ENCODE data around the gene PPP1R17. TPM values are rescaled to one million over a fixed set of nuclear protein-coding genes. Genes with fewer than 3 reads are reported as not detected.

The PPP1R17 gene
- total RNA-seq, 2 experiments from 2014 or later: not detected

GRCh38 chr7:31669461-31669860 lies 17.6 kb upstream of the PPP1R17 start:
- H3K4me2 ChIP-seq (ENCODE audit: low read length): no peak overlapping the region
- no peak overlapping the region for H3K4me3 ChIP-seq (ENCODE audit: low read depth, low read length, poor library complexity, severe bottlenecking)
- no peak overlapping the region for H2AFZ ChIP-seq (ENCODE audit: low read length)
- TF ChIP-seq EZH2phosphoT487 (IDR thresholded peaks at IDR 0.05; ENCODE audit: borderline replicate concordance, low read depth, low read length): no peak
- TF ChIP-seq CTCF (conservative IDR thresholded peaks at IDR 0.05; ENCODE audit: low read length): no peak
- no peaks in the 10 kb centered on the region for H3K36me3 ChIP-seq (ENCODE audit: insufficient read depth, low read length)
- no peak overlapping the region for H3K27ac ChIP-seq (ENCODE audit: low read depth, low read length, poor library complexity, severe bottlenecking)
- no peaks in the 10 kb centered on the region for H4K20me1 ChIP-seq (ENCODE audit: insufficient read depth, low read length)
- H3K9me3 ChIP-seq (ENCODE audit: low read length): no peaks in the 10 kb centered on the region
- BruUV-seq (replicated peaks): no TSS peak
- CTCF ChIA-PET (ENCODE audit: unreplicated experiment): no interaction called here
- no peaks in the 10 kb centered on the region for H3K9me2 ChIP-seq (ENCODE audit: insufficient read depth, low read length)
- intact Hi-C loops (cut with micrococcal nuclease; ENCODE audit: unreplicated experiment): no loop called here
- POLR2A ChIA-PET: no interaction called here
- no peaks in the 10 kb centered on the region for H3K4me1 ChIP-seq (ENCODE audit: insufficient read depth, low read length, poor library complexity, severe bottlenecking)
- H3K79me2 ChIP-seq (ENCODE audit: insufficient read depth, low read depth, low read length): no peaks in the 10 kb centered on the region
- DNase-seq (ENCODE audit: low spot score): no peak

DNA sequence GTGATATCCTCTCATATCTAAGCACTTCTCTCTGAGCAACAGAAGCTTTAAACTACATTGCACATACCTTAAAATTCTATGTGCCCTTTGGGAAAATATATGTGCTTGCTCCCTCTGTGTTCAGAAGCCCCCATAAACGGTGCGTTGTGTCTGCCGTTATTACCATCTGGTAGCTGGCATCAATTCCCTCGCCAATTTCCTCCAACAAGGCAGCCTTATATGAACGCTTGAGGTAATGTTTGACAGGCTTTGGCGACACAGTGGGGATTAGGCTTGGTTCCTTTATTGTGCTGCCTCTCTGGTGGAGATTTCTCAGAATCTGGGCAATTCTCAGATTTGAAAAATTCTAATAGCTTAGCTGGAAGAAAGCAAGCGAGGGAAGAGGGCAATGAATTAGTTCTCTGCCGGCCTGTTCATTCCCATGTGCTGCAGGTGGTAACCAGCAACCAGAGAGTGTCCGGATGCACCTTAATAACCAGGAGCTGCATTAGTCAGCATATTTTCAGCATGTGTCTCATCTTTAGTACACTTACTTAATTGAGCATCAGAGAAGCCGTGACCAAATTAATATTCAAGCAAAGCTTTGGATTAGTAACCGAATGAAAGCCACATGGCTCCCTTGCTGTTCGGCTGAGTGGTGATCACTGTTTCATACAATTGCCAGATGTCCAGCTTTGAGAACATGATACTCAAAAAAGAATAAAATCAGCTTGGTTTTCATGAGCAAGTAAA lies 7.3 kb upstream of the PPP1R17 start:
- Histone ChIP-seq H3K4me3 (ENCODE audit: low read depth, low read length, poor library complexity, severe bottlenecking) (no peak overlapping the region), H2AFZ (ENCODE audit: low read length) (no peak overlapping the region), H4K20me1 (ENCODE audit: insufficient read depth, low read length) (no peaks in the 10 kb centered on the region), H3K4me1 (ENCODE audit: insufficient read depth, low read length, poor library complexity, severe bottlenecking) (no peaks in the 10 kb centered on the region), H3K9me2 (ENCODE audit: insufficient read depth, low read length) (no peaks in the 10 kb centered on the region), H3K27ac (ENCODE audit: low read depth, low read length, poor library complexity, severe bottlenecking) (no peak overlapping the region), H3K9me3 (ENCODE audit: low read length) (no peaks in the 10 kb centered on the region), H3K4me2 (ENCODE audit: low read length) (no peak overlapping the region), H3K79me2 (ENCODE audit: insufficient read depth, low read depth, low read length) (no peaks in the 10 kb centered on the region), H3K36me3 (ENCODE audit: insufficient read depth, low read length) (no peaks in the 10 kb centered on the region)
- CTCF ChIA-PET (ENCODE audit: unreplicated experiment): no interaction called here
- no TSS peak for BruUV-seq (replicated peaks)
- intact Hi-C loops (cut with micrococcal nuclease; ENCODE audit: unreplicated experiment): no loop called here
- DNase-seq (ENCODE audit: low spot score): no peak
- no peak for TF ChIP-seq CTCF (conservative IDR thresholded peaks at IDR 0.05; ENCODE audit: low read length)
- no peak for TF ChIP-seq EZH2phosphoT487 (IDR thresholded peaks at IDR 0.05; ENCODE audit: borderline replicate concordance, low read depth, low read length)
- POLR2A ChIA-PET: interaction anchor here (0.6 to 0.9 kb wide), 3 partner anchors 21 to 1925 kb away, joined by 3 read pairs; no protein-coding TSS in a partner anchor

DNA sequence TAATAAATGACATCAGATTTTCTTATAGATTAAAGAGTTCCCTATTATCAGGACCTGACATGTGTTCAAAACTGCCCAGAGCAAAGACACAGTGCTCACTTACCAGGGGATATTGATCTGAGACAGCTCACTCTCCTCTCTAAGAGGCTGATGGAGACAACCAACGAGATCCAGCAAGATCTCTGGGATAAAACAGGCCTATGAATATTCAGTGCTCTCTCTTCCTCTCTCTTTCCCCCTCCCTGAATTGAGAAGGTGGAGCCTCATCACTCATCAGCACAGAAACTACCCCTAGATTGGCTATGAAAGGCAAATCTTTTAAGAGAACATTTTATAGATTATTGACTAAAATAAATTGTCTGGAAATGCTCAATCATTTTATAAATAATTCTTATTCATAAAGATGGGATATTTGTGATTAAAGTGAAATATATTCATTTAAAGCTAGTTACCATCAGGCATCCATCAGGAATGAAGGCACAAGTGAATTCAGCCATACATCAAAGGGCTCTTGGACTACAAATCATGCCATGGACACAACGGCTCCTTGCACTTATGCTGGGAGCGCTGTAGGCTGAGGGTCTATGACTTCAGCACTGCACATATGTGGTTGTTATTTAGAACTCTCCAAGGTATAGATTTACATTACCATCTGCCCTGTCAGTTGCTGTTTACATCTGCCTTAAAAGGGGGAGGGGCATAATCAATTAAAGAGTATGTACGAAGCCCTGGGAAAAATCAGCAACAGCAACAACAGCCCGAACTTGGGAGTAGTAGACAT lies 3.4 kb upstream of the PPP1R17 start:
- Histone ChIP-seq H4K20me1 (ENCODE audit: insufficient read depth, low read length) (no peaks in the 10 kb centered on the region), H3K4me1 (ENCODE audit: insufficient read depth, low read length, poor library complexity, severe bottlenecking) (peaks cover 8% of the 10 kb centered on the region), H3K4me2 (ENCODE audit: low read length) (no peak overlapping the region), H3K36me3 (ENCODE audit: insufficient read depth, low read length) (no peaks in the 10 kb centered on the region), H3K4me3 (ENCODE audit: low read depth, low read length, poor library complexity, severe bottlenecking) (no peak overlapping the region), H3K9me3 (ENCODE audit: low read length) (no peaks in the 10 kb centered on the region), H3K79me2 (ENCODE audit: insufficient read depth, low read depth, low read length) (no peaks in the 10 kb centered on the region), H2AFZ (ENCODE audit: low read length) (no peak overlapping the region), H3K27ac (ENCODE audit: low read depth, low read length, poor library complexity, severe bottlenecking) (no peak overlapping the region), H3K9me2 (ENCODE audit: insufficient read depth, low read length) (no peaks in the 10 kb centered on the region)
- no TSS peak for BruUV-seq (replicated peaks)
- CTCF ChIA-PET (ENCODE audit: unreplicated experiment): no interaction called here
- TF ChIP-seq CTCF (conservative IDR thresholded peaks at IDR 0.05; ENCODE audit: low read length) (no peak), EZH2phosphoT487 (IDR thresholded peaks at IDR 0.05; ENCODE audit: borderline replicate concordance, low read depth, low read length) (no peak)
- POLR2A ChIA-PET: no interaction called here
- intact Hi-C loops (cut with micrococcal nuclease; ENCODE audit: unreplicated experiment): no loop called here
- DNase-seq (ENCODE audit: low spot score): no peak

Measured in OCI-LY7 (cell line).